ENCODE results near the gene SLAMF8.

GRCh38 chr1:159877695-159878444 lies 51.2 kb downstream of the SLAMF8 start:
- TF ChIP-seq CTCF (IDR thresholded peaks at IDR 0.05) = no peak
- TF ChIP-seq POLR2A (IDR thresholded peaks at IDR 0.05) = no peak

Measured in vagina (tissue), 2 donors.